ENCODE measurements around the gene ZNF354C. TPM values are rescaled to one million over a fixed set of nuclear protein-coding genes. Genes with fewer than 3 reads are reported as not detected.

Gene ZNF354C
- total and polyA plus RNA-seq, 12 donors, result 1.4 to 7.7 (median 3.3) TPM

- intact Hi-C loops (cut with DNase I), result no loop called here
- no peaks in the 10 kb centered on the region for H3K4me1 ChIP-seq (replicated peaks in 1 of 2)
- H3K27me3 ChIP-seq, result no peaks in the 10 kb centered on the region
- peaks cover 0 to 6% (median 0%) of the 10 kb centered on the region in 3 donors for H3K9me3 ChIP-seq (replicated peaks in 1 of 3)
- H3K27ac ChIP-seq, result no peak overlapping the region
- TF ChIP-seq CTCF (IDR thresholded peaks at IDR 0.05) (no peak), POLR2A (IDR thresholded peaks at IDR 0.05) (no peak)
- no peak overlapping the region for H3K4me3 ChIP-seq
- H3K36me3 ChIP-seq (replicated peaks in 1 of 2), result no peaks in the 10 kb centered on the region
- 81 to 90% (median 89%) methylated on average over 9 of the region's 9 CpGs for WGBS, 4 donors
- no peak for DNase-seq
Measured at GRCh38 chr5:179110528-179110927, 50.4 kb downstream of the ZNF354C start.

GRCh38 chr5:179111267-179112207 lies 51.4 kb downstream of the ZNF354C start:
- H3K27ac ChIP-seq, result no peak overlapping the region
- DNase-seq, result no peak

GRCh38 chr5:179112469-179113142 lies 52.4 kb downstream of the ZNF354C start:
- no peaks in the 10 kb centered on the region for H3K4me1 ChIP-seq (replicated peaks in 1 of 2)
- H3K27me3 ChIP-seq, result no peaks in the 10 kb centered on the region
- H3K9me3 ChIP-seq (replicated peaks in 1 of 3), result no peaks in the 10 kb centered on the region
- 86 to 95% (median 92%) methylated on average over 9 to 12 of the region's 12 CpGs for WGBS, 4 donors
- H3K4me3 ChIP-seq, result no peak overlapping the region
- intact Hi-C loops (cut with DNase I), result no loop called here
- H3K27ac ChIP-seq, result no peak overlapping the region
- TF ChIP-seq POLR2A (IDR thresholded peaks at IDR 0.05) (no peak), CTCF (IDR thresholded peaks at IDR 0.05) (no peak)
- no peaks in the 10 kb centered on the region for H3K36me3 ChIP-seq (replicated peaks in 1 of 2)
- no peak for DNase-seq

More at GRCh38 chr5:179111267-179112207, 51.4 kb downstream of the ZNF354C start:
- intact Hi-C loops (cut with DNase I), result no loop called here
- Histone ChIP-seq H3K9me3 (replicated peaks in 1 of 3) (peaks cover 0 to 6% (median 0%) of the 10 kb centered on the region in 3 donors), H3K4me3 (no peak overlapping the region), H3K4me1 (replicated peaks in 1 of 2) (no peaks in the 10 kb centered on the region), H3K27me3 (no peaks in the 10 kb centered on the region), H3K36me3 (replicated peaks in 1 of 2) (no peaks in the 10 kb centered on the region)
- TF ChIP-seq CTCF (IDR thresholded peaks at IDR 0.05), result no peak
- TF ChIP-seq POLR2A (IDR thresholded peaks at IDR 0.05), result no peak
- 81 to 88% (median 83%) methylated on average over 21 of the region's 21 CpGs for WGBS, 4 donors

- Histone ChIP-seq H3K27me3 (no peaks in the 10 kb centered on the region), H3K4me3 (no peak overlapping the region), H3K4me1 (replicated peaks in 1 of 2) (no peaks in the 10 kb centered on the region), H3K27ac (no peak overlapping the region), H3K36me3 (replicated peaks in 1 of 2) (no peaks in the 10 kb centered on the region), H3K9me3 (replicated peaks in 1 of 3) (no peaks in the 10 kb centered on the region)
- peak in 1 of 7 donors; percentile 24 for DNase-seq
- TF ChIP-seq CTCF (IDR thresholded peaks at IDR 0.05), result no peak
- TF ChIP-seq POLR2A (IDR thresholded peaks at IDR 0.05), result no peak
- intact Hi-C loops (cut with DNase I), result no loop called here
- 78 to 88% (median 87%) methylated on average over 13 of the region's 13 CpGs for WGBS, 4 donors
Measured at GRCh38 chr5:179113143-179113530, 53.0 kb downstream of the ZNF354C start.
